ENCODE measurements around the gene CCNG2.

The CCNG2 gene

DNA sequence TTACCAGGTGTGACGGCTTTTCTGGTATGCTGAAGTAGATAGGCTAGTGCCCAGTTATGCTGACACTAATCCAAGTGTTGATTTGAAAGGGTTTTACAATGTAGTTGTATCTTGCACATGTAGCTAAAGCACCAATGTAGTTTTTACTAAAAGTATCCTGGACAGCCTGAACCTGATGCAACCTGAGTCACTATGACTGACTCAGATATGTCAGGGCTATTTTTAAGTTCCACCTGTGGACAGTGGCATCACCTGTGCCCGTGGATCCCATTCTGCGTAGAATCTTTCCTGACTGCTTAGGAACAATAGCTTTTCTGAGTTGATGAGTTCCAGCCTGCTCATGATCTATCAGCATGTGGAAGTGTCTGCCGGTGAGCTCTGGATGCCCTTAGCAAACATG is 58.1 kb downstream of the CCNG2 start:
- TF ChIP-seq CEBPB (IDR thresholded peaks at IDR 0.05): no peak
- no peak for TF ChIP-seq EGR1 (IDR thresholded peaks at IDR 0.05)
- TF ChIP-seq MAX (IDR thresholded peaks at IDR 0.05): no peak
- TF ChIP-seq TAF1 (IDR thresholded peaks at IDR 0.05; ENCODE audit: low read depth): no peak
- no peak for TF ChIP-seq TEAD4 (IDR thresholded peaks at IDR 0.05)
- TF ChIP-seq NFIC (IDR thresholded peaks at IDR 0.05): no peak
- no peak for TF ChIP-seq CREB1 (IDR thresholded peaks at IDR 0.05; ENCODE audit: low read depth)
- TF ChIP-seq YY1 (IDR thresholded peaks at IDR 0.05; ENCODE audit: low read depth): no peak
- TF ChIP-seq FOXM1 (IDR thresholded peaks at IDR 0.05; ENCODE audit: borderline replicate concordance, low read depth): no peak
- no peak for TF ChIP-seq EP300 (IDR thresholded peaks at IDR 0.05; ENCODE audit: borderline replicate concordance)

GRCh38 chr4:77217526-77217925 is 60.5 kb downstream of the CCNG2 start:
- TF ChIP-seq EGR1 (IDR thresholded peaks at IDR 0.05): no peak
- TF ChIP-seq USF1 (IDR thresholded peaks at IDR 0.05): no peak
- TF ChIP-seq TAF1 (IDR thresholded peaks at IDR 0.05; ENCODE audit: low read depth): no peak
- TF ChIP-seq RAD21 (IDR thresholded peaks at IDR 0.05; ENCODE audit: low read depth): no peak
- no peak for TF ChIP-seq TEAD4 (IDR thresholded peaks at IDR 0.05)
- no peak for TF ChIP-seq YY1 (IDR thresholded peaks at IDR 0.05; ENCODE audit: low read depth)
- TF ChIP-seq, protein P1, sequence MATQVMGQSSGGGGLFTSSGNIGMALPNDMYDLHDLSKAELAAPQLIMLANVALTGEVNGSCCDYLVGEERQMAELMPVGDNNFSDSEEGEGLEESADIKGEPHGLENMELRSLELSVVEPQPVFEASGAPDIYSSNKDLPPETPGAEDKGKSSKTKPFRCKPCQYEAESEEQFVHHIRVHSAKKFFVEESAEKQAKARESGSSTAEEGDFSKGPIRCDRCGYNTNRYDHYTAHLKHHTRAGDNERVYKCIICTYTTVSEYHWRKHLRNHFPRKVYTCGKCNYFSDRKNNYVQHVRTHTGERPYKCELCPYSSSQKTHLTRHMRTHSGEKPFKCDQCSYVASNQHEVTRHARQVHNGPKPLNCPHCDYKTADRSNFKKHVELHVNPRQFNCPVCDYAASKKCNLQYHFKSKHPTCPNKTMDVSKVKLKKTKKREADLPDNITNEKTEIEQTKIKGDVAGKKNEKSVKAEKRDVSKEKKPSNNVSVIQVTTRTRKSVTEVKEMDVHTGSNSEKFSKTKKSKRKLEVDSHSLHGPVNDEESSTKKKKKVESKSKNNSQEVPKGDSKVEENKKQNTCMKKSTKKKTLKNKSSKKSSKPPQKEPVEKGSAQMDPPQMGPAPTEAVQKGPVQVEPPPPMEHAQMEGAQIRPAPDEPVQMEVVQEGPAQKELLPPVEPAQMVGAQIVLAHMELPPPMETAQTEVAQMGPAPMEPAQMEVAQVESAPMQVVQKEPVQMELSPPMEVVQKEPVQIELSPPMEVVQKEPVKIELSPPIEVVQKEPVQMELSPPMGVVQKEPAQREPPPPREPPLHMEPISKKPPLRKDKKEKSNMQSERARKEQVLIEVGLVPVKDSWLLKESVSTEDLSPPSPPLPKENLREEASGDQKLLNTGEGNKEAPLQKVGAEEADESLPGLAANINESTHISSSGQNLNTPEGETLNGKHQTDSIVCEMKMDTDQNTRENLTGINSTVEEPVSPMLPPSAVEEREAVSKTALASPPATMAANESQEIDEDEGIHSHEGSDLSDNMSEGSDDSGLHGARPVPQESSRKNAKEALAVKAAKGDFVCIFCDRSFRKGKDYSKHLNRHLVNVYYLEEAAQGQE (IDR thresholded peaks at IDR 0.05; ENCODE audit: low read depth): no peak
- no peak for TF ChIP-seq MAX (IDR thresholded peaks at IDR 0.05)
- no peak for TF ChIP-seq CREB1 (IDR thresholded peaks at IDR 0.05; ENCODE audit: low read depth)
- TF ChIP-seq ZBTB7A (IDR thresholded peaks at IDR 0.05; ENCODE audit: low read depth): no peak
- no peak for TF ChIP-seq NFIC (IDR thresholded peaks at IDR 0.05)

GRCh38 chr4:77219266-77219665 is 62.3 kb downstream of the CCNG2 start:
- no peak for TF ChIP-seq TAF1 (IDR thresholded peaks at IDR 0.05; ENCODE audit: low read depth)
- TF ChIP-seq EGR1 (IDR thresholded peaks at IDR 0.05): no peak
- TF ChIP-seq CEBPB (IDR thresholded peaks at IDR 0.05): no peak
- no peak for TF ChIP-seq USF1 (IDR thresholded peaks at IDR 0.05)
- no peak for TF ChIP-seq EP300 (IDR thresholded peaks at IDR 0.05; ENCODE audit: borderline replicate concordance)
- TF ChIP-seq MAX (IDR thresholded peaks at IDR 0.05): no peak
- no peak for TF ChIP-seq FOXM1 (IDR thresholded peaks at IDR 0.05; ENCODE audit: borderline replicate concordance, low read depth)
- TF ChIP-seq NFIC (IDR thresholded peaks at IDR 0.05): no peak
- TF ChIP-seq TCF12 (IDR thresholded peaks at IDR 0.05; ENCODE audit: low read depth): no peak
- TF ChIP-seq YY1 (IDR thresholded peaks at IDR 0.05; ENCODE audit: low read depth): no peak

Data from Ishikawa (cell line).